ENCODE results near the gene GALNT17.

DNA sequence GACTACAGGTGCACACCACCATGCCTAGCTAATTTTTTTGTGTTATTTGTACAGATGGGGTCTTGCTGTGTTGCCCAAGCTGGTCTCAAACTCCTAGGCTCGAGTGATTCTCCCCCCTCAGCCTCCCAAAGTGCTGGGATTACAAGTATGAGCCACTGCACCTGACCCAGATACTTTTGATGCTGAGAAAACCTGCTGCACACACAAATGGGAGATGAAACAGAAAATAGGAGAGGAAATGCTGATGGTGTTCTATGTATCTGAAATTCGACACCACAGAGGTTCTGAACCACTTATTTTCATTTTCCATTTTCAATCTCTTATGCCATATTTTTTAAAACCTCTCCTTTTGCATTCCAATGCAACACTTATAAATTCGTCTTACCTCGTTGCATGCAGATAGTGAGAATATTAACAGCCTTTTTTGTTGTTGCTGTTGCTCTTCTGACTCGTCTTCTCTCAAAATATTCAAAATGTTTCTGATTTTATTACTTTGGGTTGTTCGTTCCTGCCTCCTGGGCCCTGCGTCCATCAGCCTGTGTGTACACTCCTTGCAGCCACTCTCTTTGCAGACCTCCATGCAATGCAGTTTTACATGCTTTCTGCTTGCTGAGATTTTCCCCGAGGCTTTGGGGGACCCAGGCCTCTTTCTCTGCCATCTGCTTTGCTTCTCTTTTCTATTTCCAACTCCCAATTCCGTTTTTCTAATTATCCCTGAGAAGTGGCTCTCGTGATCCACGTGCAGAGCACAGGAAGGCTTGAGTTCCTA, 556.1 kb downstream of the GALNT17 start:
- TF ChIP-seq YY1 (IDR thresholded peaks at IDR 0.05; ENCODE audit: insufficient read depth, insufficient read length) (no peak), ZNF274 (IDR thresholded peaks at IDR 0.05; ENCODE audit: low read depth, low read length) (no peak)
